ENCODE measurements around the gene ASPG. TPM values are rescaled to one million over a fixed set of nuclear protein-coding genes. Genes with fewer than 3 reads are reported as not detected.

The ASPG gene
- total RNA-seq, 1 donor from 2014 or later, result 5.3 TPM

DNA sequence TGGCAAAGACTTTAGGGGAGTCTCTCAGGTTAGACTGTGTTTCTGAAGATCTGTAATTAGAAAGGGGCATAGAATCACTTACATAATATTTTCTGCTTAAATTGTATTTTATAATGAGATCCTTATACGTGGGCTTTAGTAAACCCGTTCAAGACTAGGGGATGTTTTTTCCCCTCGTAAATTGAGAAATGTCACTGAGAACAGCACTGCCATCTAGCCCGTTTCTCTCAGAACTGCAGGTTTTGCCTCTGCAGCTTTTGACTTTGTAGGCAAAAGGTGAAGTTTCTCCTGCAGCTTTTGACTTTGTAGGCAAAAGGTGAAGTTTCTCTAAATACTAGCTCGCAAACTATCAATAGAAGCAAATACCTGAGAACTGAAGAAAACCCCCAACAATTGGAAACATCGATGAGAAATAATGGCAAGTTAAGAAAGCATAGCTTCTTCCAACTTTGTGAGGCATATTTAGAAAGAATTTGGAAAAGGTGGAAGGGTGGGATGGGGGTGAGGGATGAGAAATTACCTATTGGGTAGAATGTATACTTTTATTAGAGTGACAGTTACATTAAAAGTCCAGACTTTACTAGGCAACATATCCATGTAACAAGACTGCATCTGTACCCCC lies 9.9 kb upstream of the ASPG start:
- intact Hi-C loops (cut with DNase I), result no loop called here
- Histone ChIP-seq H3K4me1 (no peaks in the 10 kb centered on the region), H3K27me3 (peaks cover 2% of the 10 kb centered on the region), H3K9me3 (no peaks in the 10 kb centered on the region), H3K4me3 (no peak overlapping the region), H3K27ac (no peak overlapping the region), H3K36me3 (no peaks in the 10 kb centered on the region)
- peak; percentile 23 for TF ChIP-seq CTCF (IDR thresholded peaks at IDR 0.05)
- DNase-seq, result no peak
- ATAC-seq, result no peak

DNA sequence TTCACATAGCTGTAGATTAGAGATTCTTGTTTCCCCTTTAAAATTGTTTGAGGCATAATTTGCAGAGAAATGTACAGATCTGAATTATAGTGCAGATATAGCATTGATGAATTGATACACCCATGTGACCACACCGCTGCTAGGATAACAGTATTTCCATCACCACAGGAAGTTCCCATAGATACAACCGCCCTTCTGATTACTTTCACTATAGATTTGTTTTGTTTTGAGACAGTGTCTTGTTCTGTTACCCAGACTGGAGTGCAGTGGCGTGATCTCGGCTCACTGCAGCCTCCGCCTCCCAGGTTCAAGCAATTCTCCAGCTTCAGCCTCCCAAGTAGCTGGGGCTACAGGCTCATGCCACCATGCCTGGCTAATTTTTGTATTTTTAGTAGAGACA lies 8.8 kb upstream of the ASPG start:
- Histone ChIP-seq H3K9me3 (no peaks in the 10 kb centered on the region), H3K4me1 (no peaks in the 10 kb centered on the region), H3K4me3 (no peak overlapping the region), H3K27ac (no peak overlapping the region), H3K36me3 (no peaks in the 10 kb centered on the region), H3K27me3 (no peaks in the 10 kb centered on the region)
- no peak for ATAC-seq
- TF ChIP-seq CTCF (IDR thresholded peaks at IDR 0.05), result no peak
- intact Hi-C loops (cut with DNase I), result no loop called here
- DNase-seq, result no peak

- peak; percentile 97 for ATAC-seq
- H3K4me3 ChIP-seq, result no peak overlapping the region
- no peak overlapping the region for H3K27ac ChIP-seq
- intact Hi-C loops (cut with DNase I), result no loop called here
- no peaks in the 10 kb centered on the region for H3K27me3 ChIP-seq
- DNase-seq, result peak; percentile 92
- TF ChIP-seq CTCF (IDR thresholded peaks at IDR 0.05), result peak; percentile 100
- H3K9me3 ChIP-seq, result no peaks in the 10 kb centered on the region
- H3K4me1 ChIP-seq, result no peaks in the 10 kb centered on the region
- no peaks in the 10 kb centered on the region for H3K36me3 ChIP-seq
Observed at GRCh38 chr14:104078031-104078455, 7.5 kb upstream of the ASPG start.

- Histone ChIP-seq H3K27me3 (peaks cover under 1% of the 10 kb centered on the region), H3K4me3 (no peak overlapping the region), H3K36me3 (no peaks in the 10 kb centered on the region), H3K27ac (no peak overlapping the region), H3K4me1 (no peaks in the 10 kb centered on the region), H3K9me3 (no peaks in the 10 kb centered on the region)
- intact Hi-C loops (cut with DNase I), result no loop called here
- DNase-seq, result no peak
- no peak for ATAC-seq
- no peak for TF ChIP-seq CTCF (IDR thresholded peaks at IDR 0.05)
Observed at GRCh38 chr14:104080376-104081260, 4.9 kb upstream of the ASPG start.

- intact Hi-C loops (cut with DNase I), result no loop called here
- Histone ChIP-seq H3K27me3 (peaks cover 5% of the 10 kb centered on the region), H3K4me3 (no peak overlapping the region), H3K4me1 (no peaks in the 10 kb centered on the region), H3K36me3 (no peaks in the 10 kb centered on the region), H3K9me3 (no peaks in the 10 kb centered on the region), H3K27ac (no peak overlapping the region)
- ATAC-seq (no peak), DNase-seq (no peak)
- no peak for TF ChIP-seq CTCF (IDR thresholded peaks at IDR 0.05)
Observed at GRCh38 chr14:104081261-104081835, 4.2 kb upstream of the ASPG start.
